T47D (cell line): Measurements from ENCODE around the gene TNS1.

Experiments
- DNase-seq, 2 experiments: peaks; one replicate each; pipeline versions ENCODE4 v3.0.0 to v3.0.0-alpha.2; 2011 to 2012; ENCODE audit warnings: low read depth in 1 of 2, low spot score in 1 of 2
- JUND ChIP-seq: IDR thresholded peaks from 2 replicates; pipeline ENCODE4 v1.6.1; 2012; ENCODE audit warnings: low read depth
- in situ Hi-C: cut with HindIII; loops from 2 replicates; pipeline ENCODE4 v1.10.0; 2016; ENCODE audit warnings: low sequenced_read_pairs, low pct_unique_long_range_greater_than_20kb

TNS1 gene

GRCh38 chr2:217958206-217958883 is 44.5 kb downstream of the TNS1 start:
- no peak for TF ChIP-seq JUND
- no peak for DNase-seq
- in situ Hi-C loops = no loop called here

- no peak for DNase-seq
- TF ChIP-seq JUND = no peak
- in situ Hi-C loops = no loop called here
These were observed 46.0 kb downstream of the TNS1 start for GRCh38 chr2:217956586-217957457.

GRCh38 chr2:217955881-217956493 is 46.8 kb downstream of the TNS1 start:
- no peak for DNase-seq
- TF ChIP-seq JUND = no peak
- in situ Hi-C loops = no loop called here

- TF ChIP-seq JUND = no peak
- in situ Hi-C loops = no loop called here
- no peak for DNase-seq
These were observed 47.6 kb downstream of the TNS1 start for GRCh38 chr2:217954971-217955740.

GRCh38 chr2:217954469-217954868 is 48.3 kb downstream of the TNS1 start:
- no peak for DNase-seq
- no peak for TF ChIP-seq JUND
- in situ Hi-C loops = no loop called here

GRCh38 chr2:217954051-217954450 is 48.7 kb downstream of the TNS1 start:
- no peak for DNase-seq
- in situ Hi-C loops = no loop called here
- no peak for TF ChIP-seq JUND

GRCh38 chr2:217953531-217953932 is 49.3 kb downstream of the TNS1 start:
- no peak for TF ChIP-seq JUND
- in situ Hi-C loops = no loop called here
- no peak for DNase-seq

GRCh38 chr2:217953011-217953481 is 49.7 kb downstream of the TNS1 start:
- DNase-seq = no peak
- in situ Hi-C loops = no loop called here
- no peak for TF ChIP-seq JUND

GRCh38 chr2:217952409-217952808 is 50.4 kb downstream of the TNS1 start:
- DNase-seq = no peak
- in situ Hi-C loops = no loop called here
- TF ChIP-seq JUND = no peak

GRCh38 chr2:217951521-217952247 is 51.1 kb downstream of the TNS1 start:
- DNase-seq = peak in 1 of 2 experiments; percentile 21
- TF ChIP-seq JUND = no peak
- in situ Hi-C loops = no loop called here

- DNase-seq = no peak
- TF ChIP-seq JUND = no peak
- in situ Hi-C loops = no loop called here
These were observed 51.7 kb downstream of the TNS1 start for GRCh38 chr2:217951091-217951490.
